NCI-H2196 treated with DMSO at 0.1 percent for 48 hours (cell line): ENCODE measurements around the gene CDK5RAP3.
"Not testable (repeated sequence)": the region's sequence is repeated elsewhere in the genome, so short reads cannot be mapped to it uniquely, and the experiment has no call there.

ENCODE experiments used
- DNase-seq: peaks from one replicate; lab custom pipeline; 2025; ENCODE audit not compliant: unreplicated experiment; lab: John Stamatoyannopoulos, UW

The CDK5RAP3 gene

DNA sequence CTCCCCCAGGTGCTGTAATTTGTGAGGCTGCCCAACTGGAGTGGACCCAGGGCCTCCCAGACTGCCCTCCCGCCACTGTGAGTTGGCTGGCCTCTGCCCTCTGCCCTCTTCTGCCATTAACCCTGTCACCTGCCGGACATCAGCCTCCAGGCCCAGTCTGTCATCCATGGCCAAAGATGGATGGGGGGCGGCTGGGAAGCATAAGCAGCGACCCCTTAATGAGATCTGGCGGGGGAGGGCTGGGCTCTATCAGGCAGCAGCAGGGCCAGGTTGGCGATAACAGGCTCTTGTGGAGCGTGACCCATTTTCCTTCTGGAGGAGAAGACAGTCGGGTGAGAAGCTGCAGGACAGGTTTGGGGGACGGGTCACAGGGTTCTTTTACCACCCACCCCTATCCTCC, 25.3 kb downstream of the CDK5RAP3 start:
- no peak for DNase-seq

DNA sequence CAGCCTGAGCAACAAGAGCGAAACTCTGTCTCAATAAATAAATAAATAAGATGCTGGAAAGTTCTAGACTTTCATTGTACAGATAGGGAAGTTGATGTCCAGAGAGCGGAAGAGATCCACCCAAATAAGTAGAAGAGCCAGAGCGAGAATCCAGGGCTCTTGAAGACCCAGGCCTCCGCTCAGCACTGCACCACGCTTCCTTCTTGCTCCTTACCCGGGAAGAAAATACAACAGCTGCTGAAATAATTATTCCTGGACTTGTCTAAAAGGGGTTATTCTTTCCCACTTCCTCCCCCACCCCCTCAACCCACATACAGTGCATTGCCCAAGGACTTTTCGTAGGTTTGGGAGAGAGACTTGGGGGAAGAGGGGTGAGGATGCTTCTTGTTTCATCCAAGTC, 26.7 kb downstream of the CDK5RAP3 start:
- no peak for DNase-seq

DNA sequence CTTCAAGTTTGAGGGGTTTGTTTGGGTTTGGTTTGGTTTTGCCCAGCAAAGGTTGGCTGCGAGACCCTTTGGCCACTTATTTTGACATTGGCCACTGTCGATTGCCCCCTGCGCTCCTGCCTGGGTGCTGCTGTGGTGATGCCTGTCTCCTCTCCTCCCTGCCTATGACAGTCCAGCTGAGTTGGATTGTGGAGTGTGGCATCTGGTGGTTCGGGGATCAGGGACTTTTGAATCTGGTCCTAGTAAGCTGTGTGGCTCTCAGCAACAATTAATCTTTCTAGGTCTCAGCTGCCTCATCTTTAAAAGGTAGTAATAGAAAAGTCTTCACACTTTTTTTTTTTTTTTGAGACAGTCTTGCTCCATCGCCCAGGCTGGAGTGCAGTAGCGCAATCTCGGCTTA, 27.1 kb downstream of the CDK5RAP3 start:
- no peak for DNase-seq

DNA sequence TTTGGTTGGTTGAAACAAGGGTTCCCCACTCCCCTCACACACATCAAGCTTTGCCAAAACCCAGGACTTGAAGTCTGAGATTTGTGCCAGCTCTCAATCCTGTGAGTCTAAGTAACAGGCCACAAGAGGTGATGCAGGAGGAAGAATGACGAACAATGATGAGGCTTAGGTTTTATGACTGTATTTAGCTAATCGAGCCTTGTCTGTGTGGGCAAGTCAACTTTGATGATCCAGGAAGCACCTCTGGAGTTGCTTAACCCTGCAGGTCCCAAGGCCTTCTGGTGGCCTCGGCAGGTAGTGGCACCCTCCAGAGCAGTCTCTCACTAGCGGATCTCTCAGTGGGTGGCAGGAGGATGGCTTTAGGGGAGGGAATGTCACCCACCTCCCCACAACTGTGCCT, 28.7 kb downstream of the CDK5RAP3 start:
- DNase-seq, result no peak

DNA sequence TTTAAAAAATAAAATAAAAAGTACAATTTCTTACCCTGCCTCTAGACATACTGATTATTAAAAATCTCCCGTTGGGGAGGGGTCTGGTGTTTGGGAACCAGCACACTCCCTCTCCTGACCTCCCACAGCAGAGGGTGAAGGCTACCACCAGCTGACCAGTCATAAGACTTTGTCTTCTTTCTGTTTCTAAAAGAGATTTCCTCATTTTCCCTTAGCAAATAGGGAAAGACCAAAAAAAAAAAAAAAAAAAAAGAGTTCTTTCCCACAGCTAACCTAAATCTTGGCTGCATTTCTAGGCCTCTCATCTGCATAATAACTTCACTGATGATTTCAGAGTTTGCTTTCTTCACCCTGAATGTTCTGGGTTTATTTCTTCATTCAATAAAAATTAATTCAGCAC, 30.3 kb downstream of the CDK5RAP3 start:
- DNase-seq, result no peak

DNA sequence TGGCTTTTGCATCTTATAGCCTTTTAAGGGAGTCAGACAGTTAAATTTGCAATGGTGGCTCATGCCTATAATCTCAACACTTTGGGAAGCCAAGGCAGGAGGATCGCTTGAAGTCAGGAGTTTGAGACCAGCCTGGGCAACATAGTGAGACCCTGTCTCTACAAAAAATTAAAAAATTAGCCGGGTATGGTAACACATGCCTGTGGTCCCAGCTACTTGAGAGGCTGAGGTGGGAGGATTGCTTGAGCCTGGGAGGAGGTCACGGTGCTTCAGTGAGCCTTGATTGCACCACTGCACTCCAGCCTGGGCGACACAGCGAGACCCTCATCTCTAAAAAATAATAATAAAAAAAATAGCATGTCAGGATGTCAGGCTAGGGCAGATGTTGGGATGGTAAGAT, 30.7 kb downstream of the CDK5RAP3 start:
- DNase-seq, result not testable (repeated sequence)

DNA sequence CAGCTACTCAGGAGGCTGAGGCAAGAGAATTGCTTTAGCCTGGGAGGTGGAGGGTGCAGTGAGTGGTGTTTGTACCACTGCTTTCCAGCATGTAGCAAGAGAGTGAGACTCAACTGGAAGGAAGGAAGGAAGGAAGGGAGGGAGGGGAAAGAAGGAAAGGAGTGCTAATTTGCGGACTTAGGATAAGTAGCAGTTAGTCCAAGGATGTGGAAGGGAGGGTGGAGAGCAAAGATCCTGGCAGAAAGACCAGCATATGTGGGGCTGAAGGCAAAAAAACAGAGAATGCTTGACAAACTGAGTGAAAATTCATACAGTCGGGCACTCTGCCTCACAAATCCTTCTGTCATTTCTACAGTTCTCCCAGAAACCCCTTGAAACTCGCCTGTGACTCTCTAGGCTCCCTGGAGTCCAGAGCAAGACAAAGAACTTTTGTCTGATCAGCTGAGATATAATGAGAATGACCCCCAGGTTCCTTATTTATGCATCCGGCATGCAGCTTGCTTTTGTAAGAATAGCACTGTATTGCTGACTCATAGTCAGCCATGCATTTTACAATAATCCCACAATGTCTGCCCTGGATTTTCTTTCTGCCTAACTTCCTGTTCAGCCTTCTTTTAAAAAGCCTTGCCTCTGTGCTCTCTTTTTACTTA, 31.5 kb downstream of the CDK5RAP3 start:
- DNase-seq, result no peak

DNA sequence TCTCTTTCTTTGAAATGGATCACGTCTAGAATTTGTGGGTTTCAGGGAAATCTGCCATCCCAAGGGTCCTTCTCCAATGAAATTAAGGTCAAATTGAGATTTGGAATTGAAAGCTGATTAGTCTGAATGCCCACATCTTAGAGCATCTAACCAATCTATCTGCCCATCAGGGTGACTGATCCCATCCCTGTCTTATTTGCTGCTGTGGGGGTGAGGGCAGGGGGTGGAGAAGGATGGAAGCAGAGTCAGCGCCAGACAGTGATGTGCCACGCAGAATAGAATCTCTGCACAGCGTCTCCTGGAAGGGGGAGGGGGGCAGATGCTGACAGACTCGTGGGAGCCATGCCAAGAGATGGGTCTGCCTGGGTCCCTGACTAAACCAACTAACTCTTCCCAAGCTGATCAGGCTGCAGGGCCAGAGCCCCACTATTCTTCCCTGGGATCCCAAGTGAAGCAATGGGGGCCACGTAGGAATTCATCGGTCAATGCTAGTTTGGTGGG, 32.1 kb downstream of the CDK5RAP3 start:
- no peak for DNase-seq

DNA sequence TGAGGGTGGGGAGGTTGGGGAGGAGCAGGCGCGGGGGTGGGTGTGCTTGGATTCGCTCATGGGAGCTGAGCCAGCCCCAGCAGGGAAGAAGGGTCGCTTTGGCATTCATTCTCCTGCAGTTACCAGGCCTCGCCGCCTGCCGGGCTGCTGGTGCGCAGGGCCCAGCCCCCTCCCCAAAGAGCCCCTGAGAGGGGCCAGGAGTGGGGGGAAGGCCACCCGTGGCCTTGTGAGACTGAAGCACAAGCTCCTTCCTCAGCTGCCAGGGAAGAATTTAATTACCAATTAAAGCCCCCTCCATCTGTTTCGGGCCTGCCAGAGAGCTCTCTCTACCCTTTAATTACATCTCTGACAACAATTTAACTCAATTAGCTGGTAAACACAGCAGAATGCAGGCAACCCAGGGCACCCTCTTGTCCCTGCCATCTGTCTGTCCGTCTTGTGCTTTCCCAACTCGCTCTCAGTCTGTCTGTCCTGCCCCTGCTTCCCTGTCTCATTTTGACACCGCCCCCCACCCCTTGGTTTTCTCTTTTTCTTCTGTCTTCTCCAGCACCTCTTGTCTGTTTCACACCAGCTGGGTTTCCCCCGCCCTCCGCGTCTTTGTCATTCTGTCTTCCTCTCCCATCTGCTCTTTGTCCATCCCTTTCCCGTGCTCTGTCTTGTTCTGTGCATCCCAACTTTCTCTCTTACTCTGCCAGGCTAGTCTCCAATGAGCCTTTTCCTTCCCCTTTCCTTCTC, 32.7 kb downstream of the CDK5RAP3 start:
- no peak for DNase-seq

DNA sequence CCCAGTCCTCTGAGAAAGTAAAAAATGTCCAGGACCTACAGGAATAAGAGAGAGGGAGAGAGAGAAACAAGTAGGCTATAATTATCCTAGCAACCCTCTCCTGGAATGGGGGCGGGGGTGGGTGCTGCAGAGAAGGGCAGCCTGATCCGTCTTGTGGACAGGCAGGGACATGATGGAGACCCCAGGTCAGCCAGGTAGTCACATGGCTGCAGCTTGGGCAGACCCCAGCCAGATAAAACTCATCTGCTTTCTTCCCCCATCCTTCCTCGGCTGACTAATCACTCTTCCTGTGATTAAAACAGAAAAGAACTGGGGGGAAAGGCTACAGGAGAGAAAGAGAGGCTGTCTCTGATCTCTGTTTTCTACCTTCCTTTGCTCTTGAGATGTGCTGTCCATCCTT, 34.1 kb downstream of the CDK5RAP3 start:
- DNase-seq, result no peak

DNA sequence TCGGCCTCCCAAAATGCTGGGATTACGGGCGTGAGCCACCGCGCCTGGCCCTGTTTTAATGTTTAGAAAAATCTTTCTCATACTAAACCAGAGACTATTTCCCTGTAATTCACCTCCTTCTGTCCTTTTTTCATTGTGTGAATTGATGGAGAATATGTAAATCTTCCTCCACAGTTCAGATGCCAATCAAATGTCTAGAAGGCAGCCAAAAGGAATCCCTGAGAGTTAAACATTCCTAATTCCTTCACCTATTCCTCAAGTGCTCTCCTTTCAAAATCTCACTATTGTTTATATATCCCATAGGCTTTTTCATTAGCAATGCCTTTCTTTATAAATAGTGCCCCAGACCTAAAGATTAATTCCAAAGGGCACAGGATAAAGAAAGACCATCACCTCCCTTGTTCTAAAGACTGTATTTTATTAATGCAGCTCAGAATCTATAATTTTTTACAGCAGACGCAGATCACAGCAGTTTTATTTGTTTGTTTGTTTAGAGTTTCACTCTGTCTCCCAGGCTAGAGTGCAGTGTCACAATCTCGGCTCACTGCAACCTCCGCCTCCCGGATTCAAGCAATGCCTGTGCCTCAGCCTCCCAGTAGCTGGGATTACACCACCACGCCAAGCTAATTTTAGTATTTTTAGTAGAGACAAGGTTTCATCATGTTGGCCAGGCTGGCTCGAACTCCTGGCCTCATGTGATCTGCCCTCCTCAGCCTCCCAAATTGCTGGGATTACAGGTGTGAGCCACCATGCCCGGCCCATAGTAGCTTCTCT, 36.2 kb downstream of the CDK5RAP3 start:
- no peak for DNase-seq

DNA sequence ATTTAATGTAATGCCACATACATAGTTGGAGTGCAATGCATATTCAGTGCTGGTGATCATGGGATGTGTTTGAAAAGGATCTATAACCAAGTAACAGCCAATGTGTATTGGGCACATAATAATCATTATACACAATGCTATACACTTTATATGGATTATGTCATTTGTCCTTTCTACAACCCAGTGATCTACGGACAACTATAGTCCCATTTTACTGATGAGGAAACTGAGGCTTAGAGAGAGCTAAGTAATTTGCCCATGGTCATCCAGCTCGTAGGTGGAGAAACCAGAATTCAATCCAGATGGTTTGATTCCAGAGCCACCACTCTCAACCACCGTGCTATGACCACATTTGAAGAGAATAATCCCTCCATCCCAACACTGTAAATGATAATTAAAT, 39.3 kb downstream of the CDK5RAP3 start:
- no peak for DNase-seq

DNA sequence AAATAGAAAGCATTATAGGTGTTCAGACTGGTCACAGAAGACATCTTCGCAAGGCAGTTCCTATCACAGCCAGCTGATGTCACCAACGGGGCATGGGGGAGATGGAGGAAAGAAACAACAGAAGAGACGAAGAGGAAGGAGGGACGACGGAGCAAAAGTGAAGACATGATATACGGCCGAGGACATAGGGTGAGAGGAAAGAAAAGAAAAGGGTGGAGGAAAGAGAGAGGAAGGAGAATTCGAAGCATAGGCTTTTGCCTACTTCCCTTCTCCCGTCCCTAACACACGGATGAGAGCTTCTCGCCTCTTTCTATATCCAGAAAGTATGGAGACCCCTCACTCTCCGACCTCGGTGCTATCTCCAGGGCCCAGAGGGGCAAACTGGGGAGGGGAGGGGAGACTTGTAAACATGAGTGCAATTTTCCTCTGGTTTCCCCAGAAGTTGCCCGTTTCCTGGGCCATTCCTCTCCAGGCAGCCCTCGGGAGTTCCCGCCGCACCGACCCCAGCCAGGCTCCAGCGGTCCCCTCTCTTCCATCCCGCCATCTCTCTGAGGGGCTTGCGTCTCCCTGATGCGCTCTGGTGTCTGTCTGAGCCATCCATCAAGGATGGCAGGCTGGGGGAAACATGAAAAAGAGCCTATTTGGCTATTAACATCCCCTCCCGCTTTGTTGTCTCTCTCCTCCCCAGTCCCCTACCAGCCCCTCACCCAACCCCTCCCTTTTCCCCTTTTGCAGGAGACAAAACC, 40.7 kb downstream of the CDK5RAP3 start:
- peak; percentile 44 for DNase-seq

DNA sequence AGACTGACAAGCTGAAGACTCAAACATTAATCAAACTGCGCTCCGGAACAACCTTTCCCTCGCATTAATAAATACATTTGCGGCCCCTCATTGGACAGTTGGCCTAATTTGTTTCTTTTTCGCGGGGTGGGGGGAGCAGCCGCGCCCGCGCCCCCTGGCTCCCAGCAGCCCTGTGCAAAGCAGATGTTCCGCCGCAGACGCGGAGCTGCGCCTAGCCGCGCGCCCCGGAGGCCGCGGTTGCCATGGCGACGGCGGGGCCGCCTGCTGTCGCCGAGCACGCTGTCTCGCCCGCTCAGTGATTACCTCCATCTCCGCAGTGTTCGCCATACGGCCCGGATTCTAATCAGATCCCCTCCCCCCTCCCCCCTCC, 41.2 kb downstream of the CDK5RAP3 start:
- peak; percentile 34 for DNase-seq

DNA sequence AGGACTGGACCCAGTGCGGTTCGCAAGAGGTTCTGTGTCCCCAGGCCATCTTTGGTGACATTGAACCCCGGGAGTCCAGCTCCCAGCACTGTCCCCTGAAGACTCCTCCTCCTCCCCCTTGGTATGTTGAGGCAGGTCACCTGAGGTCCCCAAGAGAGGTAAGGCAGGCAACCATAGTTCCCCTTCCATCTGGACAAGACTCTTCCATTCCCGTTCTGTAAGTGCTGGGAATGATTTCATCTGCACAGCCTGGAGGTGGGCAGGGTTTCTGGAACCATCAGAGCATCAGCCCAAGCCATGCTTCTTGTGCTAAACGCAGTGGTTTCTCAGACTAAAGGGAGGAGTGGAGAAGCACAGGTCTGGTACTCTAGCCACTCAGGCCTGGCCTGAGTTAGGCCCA, 41.7 kb downstream of the CDK5RAP3 start:
- no peak for DNase-seq

DNA sequence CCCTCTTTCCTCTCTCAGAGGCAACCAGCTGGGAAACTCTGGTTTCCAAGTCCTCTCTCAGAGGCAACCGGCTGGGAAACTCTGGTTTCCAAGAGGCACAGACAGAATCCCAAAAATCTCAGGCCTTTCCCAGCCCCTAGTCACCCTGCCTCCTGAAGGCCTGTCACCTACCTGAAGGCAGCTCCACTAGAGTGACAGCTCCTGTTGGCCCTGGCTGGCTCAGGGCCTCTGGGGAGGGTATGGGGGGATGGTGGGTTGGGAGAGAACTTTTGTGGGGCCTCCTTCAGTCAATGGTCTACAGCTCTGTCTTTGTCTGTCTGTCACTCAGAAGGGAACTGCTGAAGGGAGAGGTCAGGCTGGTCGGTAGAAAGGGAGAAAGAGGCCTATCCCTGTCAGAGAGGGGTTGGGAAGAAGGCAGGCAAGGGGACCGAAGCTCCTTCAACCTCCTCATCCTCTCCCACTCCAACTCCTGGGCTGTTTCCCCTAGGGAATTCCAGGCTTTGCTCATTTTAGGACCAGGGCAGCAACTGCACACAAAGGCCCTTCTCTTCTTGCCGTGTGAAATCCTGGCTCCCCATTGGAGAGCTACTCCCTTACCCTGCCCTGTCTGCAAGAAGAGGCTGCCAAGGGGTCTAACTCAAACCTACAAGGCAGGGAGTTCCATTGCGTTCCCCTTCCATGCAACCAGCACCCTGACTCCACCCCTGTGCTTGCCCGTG, 43.1 kb downstream of the CDK5RAP3 start:
- no peak for DNase-seq

DNA sequence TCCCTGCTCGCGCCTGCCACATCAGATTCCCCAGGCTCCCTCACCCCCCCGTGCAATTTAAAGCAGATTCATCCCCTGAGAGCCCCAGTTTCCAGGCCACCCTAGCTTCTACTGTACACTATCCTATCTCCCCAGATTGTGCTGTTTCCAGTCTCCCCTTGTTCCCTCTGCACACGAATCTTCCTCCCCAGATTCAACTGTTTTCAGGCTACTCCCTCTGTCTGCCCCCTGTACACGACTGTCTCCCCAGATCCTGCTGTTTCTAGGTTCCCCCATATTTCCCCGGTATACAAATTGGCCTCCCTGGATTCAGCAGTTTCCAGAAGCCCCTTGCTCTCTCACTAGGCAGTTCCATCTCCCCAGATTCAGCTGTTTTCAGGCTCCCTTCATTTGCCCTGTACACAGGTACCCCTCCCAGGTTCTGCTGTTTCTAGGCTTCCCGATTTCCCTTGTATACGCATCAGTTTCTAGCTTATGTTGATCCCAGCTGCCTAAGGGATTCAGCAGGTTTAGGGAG, 43.7 kb downstream of the CDK5RAP3 start:
- DNase-seq, result no peak

DNA sequence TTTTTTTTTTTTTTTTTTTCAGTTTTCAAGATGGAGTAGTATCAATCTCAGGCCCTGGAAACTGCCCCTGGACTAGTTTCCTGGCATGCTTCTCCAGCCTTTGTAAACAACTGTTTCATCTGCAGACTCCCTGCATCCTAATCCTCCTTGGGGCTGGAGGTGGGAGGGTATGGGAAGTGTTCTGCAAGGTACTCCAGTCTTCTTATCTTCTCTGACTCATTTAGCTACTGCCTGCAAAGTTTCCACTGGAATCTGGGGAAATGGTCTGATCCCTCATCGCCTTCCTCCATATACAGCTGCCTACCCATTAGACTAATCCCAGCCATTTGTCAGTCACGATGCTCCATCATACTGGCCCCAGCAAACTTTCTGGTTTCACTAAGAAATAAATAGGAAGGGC, 45.2 kb downstream of the CDK5RAP3 start:
- DNase-seq, result no peak

DNA sequence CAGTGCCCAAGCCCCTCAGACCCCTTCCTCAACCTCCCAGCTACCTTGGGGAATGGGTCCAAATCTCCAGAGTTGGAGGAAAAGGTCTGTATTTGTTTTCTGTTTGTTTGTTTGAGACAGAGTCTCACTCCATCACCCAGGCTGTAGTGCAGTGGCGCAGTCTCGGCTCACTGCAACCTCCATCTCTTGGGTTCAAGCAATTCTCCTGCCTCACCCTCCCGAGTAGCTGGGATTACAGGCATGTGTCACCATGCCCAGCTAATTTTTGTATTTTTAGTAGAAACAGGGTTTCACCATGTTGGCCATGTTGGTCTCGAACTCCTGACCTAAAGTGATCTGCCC, 46.9 kb downstream of the CDK5RAP3 start:
- not testable (repeated sequence) for DNase-seq

DNA sequence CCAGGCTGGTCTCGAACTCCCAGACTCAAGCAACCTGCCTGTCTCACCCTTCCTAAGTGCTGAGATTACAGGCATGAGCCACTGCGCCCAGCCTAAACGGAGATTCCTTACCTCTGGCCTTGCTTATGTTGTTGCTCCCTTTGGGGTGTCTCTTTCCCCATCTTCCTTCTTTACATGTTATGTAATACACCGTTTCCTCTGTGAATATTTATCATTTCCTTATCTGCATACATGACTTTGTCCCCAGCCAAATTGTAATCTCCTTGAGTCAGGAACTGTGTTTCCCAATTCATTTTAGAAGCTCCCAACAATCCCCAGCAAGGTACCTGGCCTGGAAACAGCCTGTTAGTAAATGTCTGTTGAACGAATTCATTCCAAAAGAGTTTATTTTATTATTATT, 51.0 kb downstream of the CDK5RAP3 start:
- DNase-seq, result no peak

DNA sequence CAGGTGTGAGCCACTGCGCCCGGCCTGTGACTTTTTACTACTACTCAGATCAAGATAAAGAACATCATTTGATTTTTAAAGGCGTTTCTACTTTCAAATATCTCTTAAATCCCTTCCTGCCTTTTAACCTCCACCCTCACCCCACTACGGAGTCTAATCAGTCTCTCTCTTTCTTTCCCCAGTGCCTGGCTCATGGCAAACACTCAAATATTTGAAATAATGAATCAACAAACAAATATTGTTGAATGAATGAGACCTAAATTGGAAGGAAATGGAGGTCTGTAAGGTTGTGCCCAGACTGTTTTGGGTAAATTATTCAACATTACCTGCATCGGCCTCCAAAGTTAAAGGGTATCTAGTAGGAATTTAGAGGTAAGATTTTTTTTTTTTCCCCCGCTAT, 52.0 kb downstream of the CDK5RAP3 start:
- no peak for DNase-seq
